CD4-positive, alpha-beta T cell treated with Interleukin-2 at 100 ng/mL for 4 hours (primary cell): ENCODE measurements around the gene SPATA13.
"Not testable (repeated sequence)": the region's sequence is repeated elsewhere in the genome, so short reads cannot be mapped to it uniquely, and the experiment has no call there.

Source experiments
- DNase-seq: peaks from one replicate; pipeline ENCODE4 v3.0.0-alpha.2; 2020; ENCODE audit warnings: low spot score

The SPATA13 gene

GRCh38 chr13:24196593-24197197 is 36.2 kb downstream of the SPATA13 start:
- no peak for DNase-seq

- DNase-seq, result no peak
Observed at GRCh38 chr13:24199016-24199415, 38.5 kb downstream of the SPATA13 start.

- no peak for DNase-seq
Observed at GRCh38 chr13:24202215-24202614, 41.7 kb downstream of the SPATA13 start.

- no peak for DNase-seq
Observed at GRCh38 chr13:24203273-24203672, 42.8 kb downstream of the SPATA13 start.

GRCh38 chr13:24203811-24204210 is 43.3 kb downstream of the SPATA13 start:
- peak; percentile 30 for DNase-seq

- DNase-seq, result not testable (repeated sequence)
Observed at GRCh38 chr13:24205076-24205475, 44.6 kb downstream of the SPATA13 start.

GRCh38 chr13:24207841-24208667 is 47.5 kb downstream of the SPATA13 start:
- no peak for DNase-seq

GRCh38 chr13:24209138-24209537 is 48.6 kb downstream of the SPATA13 start:
- DNase-seq, result no peak

- DNase-seq, result no peak
Observed at GRCh38 chr13:24212254-24212653, 51.7 kb downstream of the SPATA13 start.

- DNase-seq, result no peak
Observed at GRCh38 chr13:24212674-24213073, 52.2 kb downstream of the SPATA13 start.

GRCh38 chr13:24213932-24214331 is 53.4 kb downstream of the SPATA13 start:
- no peak for DNase-seq

- DNase-seq, result no peak
Observed at GRCh38 chr13:24214528-24214927, 54.0 kb downstream of the SPATA13 start.

- no peak for DNase-seq
Observed at GRCh38 chr13:24215126-24215525, 54.6 kb downstream of the SPATA13 start.

GRCh38 chr13:24215732-24216131 is 55.2 kb downstream of the SPATA13 start:
- no peak for DNase-seq

- no peak for DNase-seq
Observed at GRCh38 chr13:24216176-24216575, 55.7 kb downstream of the SPATA13 start.

- DNase-seq, result not testable (repeated sequence)
Observed at GRCh38 chr13:24216779-24217178, 56.3 kb downstream of the SPATA13 start.

GRCh38 chr13:24217601-24218281 is 57.2 kb downstream of the SPATA13 start:
- no peak for DNase-seq

- no peak for DNase-seq
Observed at GRCh38 chr13:24218338-24218737, 57.8 kb downstream of the SPATA13 start.

- DNase-seq, result no peak
Observed at GRCh38 chr13:24218977-24219376, 58.5 kb downstream of the SPATA13 start.

- peak; percentile 80 for DNase-seq
Observed at GRCh38 chr13:24220086-24220703, 59.7 kb downstream of the SPATA13 start.

- no peak for DNase-seq
Observed at GRCh38 chr13:24221007-24221406, 60.5 kb downstream of the SPATA13 start.

GRCh38 chr13:24222756-24223155 is 62.2 kb downstream of the SPATA13 start:
- no peak for DNase-seq
